ENCODE data around the gene FHOD1.

FHOD1 gene

GRCh38 chr16:67247192-67248072 is at the start of gene FHOD1:
TSS of gene FHOD1 (minus strand) at chr16:67247481. CDS start at chr16:67247410, 71 bp downstream.
- DNase-seq = peak; percentile 51

- no peak for DNase-seq
Observed at GRCh38 chr16:67296420-67296819, 49.1 kb upstream of the FHOD1 start.

GRCh38 chr16:67294938-67295361 is 47.7 kb upstream of the FHOD1 start:
- DNase-seq = no peak

- no peak for DNase-seq
Observed at GRCh38 chr16:67294171-67294757, 47.0 kb upstream of the FHOD1 start.

GRCh38 chr16:67291461-67291860 is 44.2 kb upstream of the FHOD1 start:
- no peak for DNase-seq

GRCh38 chr16:67287960-67288359 is 40.7 kb upstream of the FHOD1 start:
- no peak for DNase-seq

GRCh38 chr16:67286441-67287235 is 39.4 kb upstream of the FHOD1 start:
- DNase-seq = no peak

GRCh38 chr16:67284699-67285646 is 37.7 kb upstream of the FHOD1 start:
- DNase-seq = peak; percentile 26

GRCh38 chr16:67283826-67284555 is 36.7 kb upstream of the FHOD1 start:
- DNase-seq = no peak

- no peak for DNase-seq
Observed at GRCh38 chr16:67283039-67283825, 36.0 kb upstream of the FHOD1 start.

GRCh38 chr16:67282447-67282805 is 35.1 kb upstream of the FHOD1 start:
- no peak for DNase-seq

- no peak for DNase-seq
Observed at GRCh38 chr16:67281536-67282446, 34.5 kb upstream of the FHOD1 start.

- no peak for DNase-seq
Observed at GRCh38 chr16:67280090-67281015, 33.1 kb upstream of the FHOD1 start.

GRCh38 chr16:67279296-67280089 is 32.2 kb upstream of the FHOD1 start, which contains the start of gene PLEKHG4:
TSS of gene PLEKHG4 (plus strand) at chr16:67279532. CDS start at chr16:67280045, 513 bp downstream.
- no peak for DNase-seq

- DNase-seq = no peak
Observed at GRCh38 chr16:67278773-67279295, 31.6 kb upstream of the FHOD1 start.

GRCh38 chr16:67277999-67278772 is 30.9 kb upstream of the FHOD1 start:
- no peak for DNase-seq

Measured in NCI-H1417 treated with DMSO at 0.1 percent for 48 hours (cell line).